ENCODE data around the gene CLIC3.

The CLIC3 gene

GRCh38 chr9:137000177-137000930 is 4.0 kb upstream of the CLIC3 start:
- no peak for DNase-seq (ENCODE audit: low read depth)

- DNase-seq (ENCODE audit: low read depth) = no peak
These were observed 1.5 kb upstream of the CLIC3 start for GRCh38 chr9:136997830-136998234.

GRCh38 chr9:136997371-136997770 is 1.0 kb upstream of the CLIC3 start:
- no peak for DNase-seq (ENCODE audit: low read depth)

- DNase-seq (ENCODE audit: low read depth) = no peak
These were observed 526 bp downstream of the CLIC3 start for GRCh38 chr9:136995772-136996311.

- DNase-seq (ENCODE audit: low read depth) = no peak
These were observed 1.0 kb downstream of the CLIC3 start for GRCh38 chr9:136995362-136995761.

GRCh38 chr9:136994888-136995230 is 1.5 kb downstream of the CLIC3 start:
- no peak for DNase-seq (ENCODE audit: low read depth)

- DNase-seq (ENCODE audit: low read depth) = no peak
These were observed 2.0 kb downstream of the CLIC3 start for GRCh38 chr9:136994180-136994887.

- DNase-seq (ENCODE audit: low read depth) = no peak
These were observed 3.5 kb downstream of the CLIC3 start for GRCh38 chr9:136992819-136993369.

- DNase-seq (ENCODE audit: low read depth) = peak; percentile 91
These were observed 4.2 kb downstream of the CLIC3 start, which contains the start of gene PAXX for GRCh38 chr9:136991993-136992818. TSS of gene PAXX (plus strand) at chr9:136992422. CDS start at chr9:136992444, 22 bp downstream.

GRCh38 chr9:136990242-136990911 is 6.0 kb downstream of the CLIC3 start:
- no peak for DNase-seq (ENCODE audit: low read depth)

GRCh38 chr9:136988872-136989271 is 7.5 kb downstream of the CLIC3 start:
- no peak for DNase-seq (ENCODE audit: low read depth)

- DNase-seq (ENCODE audit: low read depth) = no peak
These were observed 10.5 kb downstream of the CLIC3 start for GRCh38 chr9:136985853-136986252.

- no peak for DNase-seq (ENCODE audit: low read depth)
These were observed 11.3 kb downstream of the CLIC3 start for GRCh38 chr9:136985027-136985602.

GRCh38 chr9:136984464-136985026 is 11.8 kb downstream of the CLIC3 start:
- no peak for DNase-seq (ENCODE audit: low read depth)

GRCh38 chr9:136983656-136984314 is 12.6 kb downstream of the CLIC3 start:
- DNase-seq (ENCODE audit: low read depth) = no peak

GRCh38 chr9:136983167-136983566 is 13.2 kb downstream of the CLIC3 start:
- DNase-seq (ENCODE audit: low read depth) = no peak

GRCh38 chr9:136982232-136983051 is 13.9 kb downstream of the CLIC3 start, which contains the start of gene LCNL1:
TSS of gene LCNL1 (plus strand) at chr9:136982993. CDS start at chr9:136983587, 594 bp downstream.
- DNase-seq (ENCODE audit: low read depth) = no peak

GRCh38 chr9:136981588-136982231 is 14.7 kb downstream of the CLIC3 start:
- DNase-seq (ENCODE audit: low read depth) = no peak

All from stimulated activated CD8-positive, alpha-beta memory T cell treated with anti-CD3 and anti-CD28 coated beads, Interleukin-15, amount 100 ng/mL, for 24 hours (primary cell).